Astrocyte (in vitro differentiated cells and primary cell): ENCODE data around the gene IRX3. TPM values are rescaled to one million over a fixed set of nuclear protein-coding genes. Genes with fewer than 3 reads are reported as not detected.

Experiments used
- DNase-seq: peaks from one replicate; pipeline ENCODE4 v3.0.0-alpha.2; 2010; ENCODE audit warnings: low read depth
- FAIRE-seq: peaks from 2 replicates; lab custom pipeline; 2011; peaks lifted over from hg19 to GRCh38; lab: Jason Lieb, UNC
- H2AFZ ChIP-seq: 2 replicates; pipeline ENCODE4 v1.6.0; 2012; ENCODE audit warnings: low read depth, low read length, inconsistent platforms
- H3K27ac ChIP-seq: 2 replicates; pipeline ENCODE4 v1.5.1; 2011; ENCODE audit warnings: low read depth, low read length, inconsistent platforms
- H3K27me3 ChIP-seq: 2 replicates; pipeline ENCODE4 v1.6.0; 2011; ENCODE audit warnings: low read length, inconsistent platforms; ENCODE audit not compliant: insufficient read depth
- H3K36me3 ChIP-seq: 2 replicates; pipeline ENCODE4 v1.5.1; 2011; ENCODE audit warnings: low read length, inconsistent platforms; ENCODE audit not compliant: insufficient read depth
- H3K4me1 ChIP-seq: 2 replicates; pipeline ENCODE4 v1.5.1; 2011; ENCODE audit warnings: low read length, inconsistent platforms; ENCODE audit not compliant: insufficient read depth
- H3K4me2 ChIP-seq: 2 replicates; pipeline ENCODE4 v1.6.0; 2012; ENCODE audit warnings: low read length, inconsistent platforms
- H3K4me3 ChIP-seq: 2 replicates; pipeline ENCODE4 v1.5.1; 2011; ENCODE audit warnings: low read depth, mild to moderate bottlenecking, low read length, inconsistent platforms; ENCODE audit not compliant: insufficient read depth
- H3K79me2 ChIP-seq: 2 replicates; pipeline ENCODE4 v1.6.0; 2012; ENCODE audit warnings: mild to moderate bottlenecking, low read length, inconsistent platforms; ENCODE audit not compliant: insufficient read depth
- H3K9ac ChIP-seq: 2 replicates; pipeline ENCODE4 v1.6.0; 2012; ENCODE audit warnings: mild to moderate bottlenecking, low read length, inconsistent platforms
- H3K9me3 ChIP-seq: 2 replicates; pipeline ENCODE4 v1.5.1; 2012; ENCODE audit warnings: low read depth, mild to moderate bottlenecking, low read length, inconsistent platforms; ENCODE audit not compliant: insufficient read depth
- H4K20me1 ChIP-seq: 2 replicates; pipeline ENCODE4 v1.6.0; 2012; ENCODE audit warnings: low read length, inconsistent platforms; ENCODE audit not compliant: insufficient read depth
- H3K27ac Mint-ChIP-seq: one replicate; pipeline ENCODE4 v1.8.0; 2021; ENCODE audit warnings: mild to moderate bottlenecking, mixed read lengths; ENCODE audit not compliant: unreplicated experiment
- H3K27me3 Mint-ChIP-seq: one replicate; pipeline ENCODE4 v1.8.0; 2021; ENCODE audit warnings: low read depth, mixed read lengths; ENCODE audit not compliant: unreplicated experiment
- H3K36me3 Mint-ChIP-seq: one replicate; pipeline ENCODE4 v1.8.0; 2021; ENCODE audit warnings: low read depth, mixed read lengths; ENCODE audit not compliant: unreplicated experiment
- H3K4me1 Mint-ChIP-seq: one replicate; pipeline ENCODE4 v1.8.0; 2021; ENCODE audit warnings: low read depth, mixed read lengths; ENCODE audit not compliant: unreplicated experiment
- H3K4me3 Mint-ChIP-seq: one replicate; pipeline ENCODE4 v1.8.0; 2021; ENCODE audit warnings: mild to moderate bottlenecking, moderate library complexity, mixed read lengths; ENCODE audit not compliant: unreplicated experiment
- H3K9me3 Mint-ChIP-seq: one replicate; pipeline ENCODE4 v1.8.0; 2021; ENCODE audit warnings: mild to moderate bottlenecking, mixed read lengths; ENCODE audit not compliant: unreplicated experiment
- CTCF ChIP-seq: IDR thresholded peaks from 2 replicates; pipeline ENCODE4 v1.5.1; 2011; ENCODE audit warnings: low read depth, mild to moderate bottlenecking, inconsistent platforms, low read length, moderate library complexity; ENCODE audit not compliant: insufficient read depth
- EZH2 ChIP-seq: IDR thresholded peaks from 2 replicates; pipeline ENCODE4 v1.6.1; 2012; ENCODE audit warnings: mild to moderate bottlenecking, low read length, inconsistent platforms; ENCODE audit not compliant: insufficient read depth
- total RNA-seq: library from RNA; stranded (reverse); gene quantifications from 2 replicates; pipeline ENCODE4 v1.2.1, GENCODE V29; 2021

IRX3 gene
- total RNA-seq, 1 donor from 2014 or later: 0.75 TPM

- FAIRE-seq (no peak), DNase-seq (no peak)
- Histone ChIP-seq H3K9ac (peak overlapping the region; percentile 89), H3K27ac (peak overlapping the region; percentile 71), H2AFZ (peak overlapping the region; percentile 82), H3K9me3 (no peaks in the 10 kb centered on the region), H4K20me1 (peaks cover 11% of the 10 kb centered on the region), H3K27me3 (peaks cover 42% of the 10 kb centered on the region), H3K79me2 (peaks cover 24% of the 10 kb centered on the region), H3K4me2 (peak overlapping the region; percentile 100), H3K36me3 (no peaks in the 10 kb centered on the region), H3K4me3 (peak overlapping the region; percentile 80), H3K4me1 (peaks cover 8% of the 10 kb centered on the region)
- H3K27ac Mint-ChIP-seq: no peak overlapping the region
- H3K27me3 Mint-ChIP-seq: peaks cover 61% of the 10 kb centered on the region
- H3K4me3 Mint-ChIP-seq: peak overlapping the region; percentile 85
- peaks cover 26% of the 10 kb centered on the region for H3K9me3 Mint-ChIP-seq
- H3K36me3 Mint-ChIP-seq: peaks cover 3% of the 10 kb centered on the region
- TF ChIP-seq EZH2 (no peak), CTCF (no peak)
- H3K4me1 Mint-ChIP-seq: peaks cover 3% of the 10 kb centered on the region
Measured at GRCh38 chr16:54286090-54286365, 559 bp downstream of the IRX3 start.

DNA sequence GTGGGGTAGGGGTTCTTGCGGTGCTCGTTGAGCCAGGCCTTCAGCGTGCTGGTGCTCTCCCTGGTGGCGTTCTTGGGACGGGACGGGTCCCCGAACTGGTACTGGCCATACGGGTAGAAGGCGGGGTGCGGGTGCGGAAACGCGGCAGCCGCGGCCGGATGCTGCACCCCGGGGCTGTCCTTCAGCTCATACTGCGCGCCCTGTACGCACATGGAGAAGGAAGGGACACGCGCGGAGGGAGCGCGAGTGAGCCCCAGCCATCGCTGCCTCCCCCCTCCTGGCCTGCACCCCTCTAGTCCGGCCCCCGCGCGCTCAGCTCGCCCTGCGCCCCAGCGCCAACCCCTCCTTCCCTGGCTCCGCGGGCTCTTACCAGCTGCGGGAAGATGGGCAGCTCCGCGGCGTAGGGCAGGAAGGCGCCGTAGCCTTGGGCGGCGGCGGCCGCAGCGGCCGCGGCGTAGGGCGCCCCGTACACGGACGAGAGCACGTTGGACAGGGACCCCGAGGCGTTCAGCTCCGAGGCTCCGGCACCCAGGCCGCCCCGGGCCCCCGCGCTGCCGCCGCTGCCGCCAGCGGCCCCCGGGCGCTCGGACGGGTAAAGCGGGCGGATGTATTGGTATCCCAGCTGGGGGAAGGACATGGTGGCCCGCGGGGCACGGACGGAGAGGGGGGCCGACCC, 1.0 kb downstream of the IRX3 start:
- H3K27ac Mint-ChIP-seq: peak overlapping the region; percentile 75
- H3K4me3 Mint-ChIP-seq: peak overlapping the region; percentile 77
- Histone ChIP-seq H3K9ac (peak overlapping the region; percentile 89), H3K4me2 (peak overlapping the region; percentile 100), H3K27ac (peak overlapping the region; percentile 71), H3K4me3 (peak overlapping the region; percentile 80), H3K4me1 (peaks cover 8% of the 10 kb centered on the region), H2AFZ (peak overlapping the region; percentile 82), H3K9me3 (no peaks in the 10 kb centered on the region), H4K20me1 (peaks cover 7% of the 10 kb centered on the region), H3K79me2 (peaks cover 24% of the 10 kb centered on the region), H3K27me3 (peaks cover 37% of the 10 kb centered on the region), H3K36me3 (no peaks in the 10 kb centered on the region)
- no peak for FAIRE-seq
- peaks cover 3% of the 10 kb centered on the region for H3K4me1 Mint-ChIP-seq
- H3K27me3 Mint-ChIP-seq: peaks cover 61% of the 10 kb centered on the region
- DNase-seq: peak; percentile 25
- H3K36me3 Mint-ChIP-seq: peaks cover 6% of the 10 kb centered on the region
- H3K9me3 Mint-ChIP-seq: peaks cover 22% of the 10 kb centered on the region
- TF ChIP-seq CTCF (no peak), EZH2 (no peak)

GRCh38 chr16:54284931-54285413, 1.6 kb downstream of the IRX3 start:
- H3K79me2 ChIP-seq: peaks cover 24% of the 10 kb centered on the region

More at GRCh38 chr16:54284931-54285413, 1.6 kb downstream of the IRX3 start:
- H3K4me3 Mint-ChIP-seq: peak overlapping the region; percentile 77
- H3K36me3 ChIP-seq: no peaks in the 10 kb centered on the region
- peaks cover 8% of the 10 kb centered on the region for H3K4me1 ChIP-seq
- H3K9ac ChIP-seq: peak overlapping the region; percentile 89
- peak overlapping the region; percentile 71 for H3K27ac ChIP-seq
- H3K4me3 ChIP-seq: peak overlapping the region; percentile 80
- H3K36me3 Mint-ChIP-seq: peaks cover 7% of the 10 kb centered on the region
- peak overlapping the region; percentile 75 for H3K27ac Mint-ChIP-seq
- peak overlapping the region; percentile 82 for H2AFZ ChIP-seq
- H3K4me2 ChIP-seq: peak overlapping the region; percentile 100
- no peaks in the 10 kb centered on the region for H3K9me3 ChIP-seq
- H3K9me3 Mint-ChIP-seq: peaks cover 19% of the 10 kb centered on the region
- H4K20me1 ChIP-seq: peaks cover 7% of the 10 kb centered on the region
- H3K27me3 ChIP-seq: peaks cover 34% of the 10 kb centered on the region
- TF ChIP-seq EZH2: no peak
- no peak for TF ChIP-seq CTCF
- DNase-seq (no peak), FAIRE-seq (no peak)
- peaks cover 3% of the 10 kb centered on the region for H3K4me1 Mint-ChIP-seq
- peaks cover 63% of the 10 kb centered on the region for H3K27me3 Mint-ChIP-seq
